ENCODE measurements around the gene OSTM1.

Gene OSTM1

DNA sequence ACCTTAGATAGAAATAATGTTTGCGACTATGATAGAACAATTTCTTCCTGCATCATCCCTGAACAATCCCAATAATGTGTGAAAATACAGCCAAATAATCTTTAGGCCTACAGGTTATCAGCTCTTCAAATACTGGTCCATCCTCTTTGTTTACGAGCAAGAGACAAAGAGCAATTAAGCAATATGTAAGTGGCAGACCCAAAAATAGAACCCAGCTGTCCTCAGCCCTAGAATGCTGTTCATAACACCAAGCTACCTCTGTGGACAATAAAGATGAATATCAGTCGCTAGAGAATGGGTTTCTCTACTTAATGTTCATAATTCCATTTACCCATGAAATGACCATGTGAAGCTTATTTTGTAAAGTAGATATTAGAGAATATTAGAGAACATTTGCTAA, 28.4 kb upstream of the OSTM1 start:
- DNase-seq (ENCODE audit: low read depth in 4 of 4, low spot score in 1 of 4) = no peak

DNA sequence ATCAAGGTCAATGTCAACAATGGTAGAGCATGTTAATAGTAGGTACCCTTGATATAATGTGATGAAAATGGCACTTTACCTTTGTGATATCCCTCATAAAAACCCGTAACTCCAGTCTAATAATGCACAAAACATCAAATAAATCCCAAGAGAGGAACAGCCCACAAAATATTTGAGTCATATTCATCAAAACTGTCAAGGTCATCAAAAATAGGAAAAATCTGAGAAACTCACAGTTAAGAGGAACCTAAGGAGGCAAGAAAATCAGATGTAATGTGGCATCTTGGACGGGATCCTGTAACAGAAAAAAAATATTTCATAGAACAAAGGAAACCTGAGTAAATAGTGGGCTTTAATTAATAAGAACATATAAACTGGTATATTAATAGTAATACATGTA, 25.5 kb upstream of the OSTM1 start:
- no peak for DNase-seq (ENCODE audit: low read depth in 4 of 4, low spot score in 1 of 4)

DNA sequence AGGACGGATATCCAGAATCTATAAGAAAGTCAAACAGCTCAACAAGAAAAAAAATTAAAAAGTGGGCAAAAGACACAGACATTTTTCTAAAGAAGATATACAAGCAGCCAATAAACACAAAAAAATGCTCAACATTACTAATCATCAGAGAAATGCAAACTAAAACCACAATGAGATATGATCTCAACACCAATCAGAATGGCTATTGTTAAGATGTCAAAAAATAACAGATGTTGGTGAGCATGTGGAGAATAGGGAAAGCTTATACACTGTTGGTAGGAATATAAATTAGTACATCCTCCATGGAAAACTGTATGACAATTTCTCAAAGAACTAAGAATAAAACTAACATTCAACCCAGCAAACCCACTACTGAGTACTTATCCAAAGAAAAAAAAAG, 23.3 kb upstream of the OSTM1 start:
- DNase-seq (ENCODE audit: low read depth in 4 of 4, low spot score in 1 of 4) = no peak

DNA sequence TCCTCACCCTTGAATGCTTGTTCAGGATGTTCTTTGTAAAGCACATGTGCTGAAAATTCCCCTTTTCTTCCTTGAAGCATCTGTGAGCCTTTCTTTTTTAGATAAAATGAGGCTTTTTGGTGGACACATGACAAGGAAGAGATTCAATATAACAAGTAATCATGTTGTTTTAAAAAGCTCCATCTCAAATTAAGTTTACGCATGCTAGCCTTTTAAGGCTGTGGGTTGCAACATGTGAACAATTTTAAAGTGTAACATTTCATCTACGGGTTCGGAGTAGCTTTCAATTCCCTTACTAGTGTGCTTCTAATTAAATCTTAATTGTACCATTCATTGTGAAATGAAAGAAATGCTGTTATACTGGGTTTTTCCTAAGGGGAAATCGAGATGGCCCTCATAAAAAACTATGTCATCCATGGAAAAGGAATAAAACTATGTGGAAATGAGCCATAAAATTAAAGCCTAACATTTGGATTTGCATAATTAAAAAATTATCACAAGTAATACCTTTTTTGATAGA, 19.3 kb upstream of the OSTM1 start:
- DNase-seq (ENCODE audit: low read depth in 4 of 4, low spot score in 1 of 4) = no peak

DNA sequence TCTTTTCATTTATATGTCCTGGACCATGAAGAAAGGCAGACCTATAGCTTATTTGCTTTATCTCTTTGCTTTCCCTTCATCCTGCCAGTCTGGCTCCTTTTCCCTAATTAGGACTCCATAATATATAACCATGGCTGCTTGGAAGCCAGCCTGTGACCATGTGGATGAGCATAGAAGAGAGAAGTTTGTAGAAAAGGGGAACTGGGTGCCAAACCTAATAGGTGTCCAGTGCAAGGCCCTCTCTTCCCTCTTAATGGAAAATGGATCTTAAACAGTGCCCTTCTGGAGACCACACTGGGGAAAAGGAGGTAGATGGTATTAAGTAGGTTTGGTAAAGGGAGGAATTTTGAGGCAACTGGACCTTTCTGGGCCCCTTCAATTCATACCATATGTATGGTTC, 16.7 kb upstream of the OSTM1 start:
- no peak for DNase-seq (ENCODE audit: low read depth in 4 of 4, low spot score in 1 of 4)

DNA sequence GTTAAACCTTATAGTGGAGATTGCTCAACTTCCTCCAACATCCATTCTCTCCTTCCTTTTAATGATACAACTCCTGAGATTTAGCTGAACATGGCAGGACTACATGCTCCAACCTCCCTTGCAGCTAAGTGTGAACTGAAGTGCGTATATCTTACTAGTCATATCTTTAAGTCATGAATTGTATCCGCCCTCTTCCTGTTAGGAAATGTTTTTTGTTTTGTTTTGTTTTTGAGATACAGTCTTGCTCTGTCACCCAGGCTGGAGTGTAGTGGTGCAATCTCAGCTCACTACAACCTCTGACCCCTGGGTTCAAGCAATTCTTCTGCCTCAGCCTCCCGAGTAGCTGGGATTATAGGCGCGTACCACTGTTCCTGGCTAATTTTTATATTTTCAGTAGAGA, 8.8 kb upstream of the OSTM1 start:
- DNase-seq (ENCODE audit: low read depth in 4 of 4, low spot score in 1 of 4) = no peak

DNA sequence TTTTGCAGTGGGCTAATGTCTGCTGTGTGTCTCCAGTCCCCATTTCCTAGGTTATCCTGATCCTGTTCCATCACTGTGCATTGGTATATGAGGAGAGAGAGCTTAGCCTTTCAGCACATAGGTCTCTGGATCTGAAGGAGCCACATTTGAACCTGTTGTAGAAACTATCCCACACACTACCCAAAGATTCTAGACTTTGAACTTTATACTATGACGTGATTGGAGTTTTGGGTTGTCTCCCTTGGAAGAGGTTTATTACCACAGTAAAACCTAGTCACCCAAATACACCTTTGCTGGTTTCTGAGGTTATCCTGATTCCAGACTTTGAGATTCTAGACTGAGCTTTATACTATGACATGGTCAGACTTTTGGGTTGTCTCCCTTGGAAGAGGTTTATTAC, 8.0 kb upstream of the OSTM1 start:
- no peak for DNase-seq (ENCODE audit: low read depth in 4 of 4, low spot score in 1 of 4)

DNA sequence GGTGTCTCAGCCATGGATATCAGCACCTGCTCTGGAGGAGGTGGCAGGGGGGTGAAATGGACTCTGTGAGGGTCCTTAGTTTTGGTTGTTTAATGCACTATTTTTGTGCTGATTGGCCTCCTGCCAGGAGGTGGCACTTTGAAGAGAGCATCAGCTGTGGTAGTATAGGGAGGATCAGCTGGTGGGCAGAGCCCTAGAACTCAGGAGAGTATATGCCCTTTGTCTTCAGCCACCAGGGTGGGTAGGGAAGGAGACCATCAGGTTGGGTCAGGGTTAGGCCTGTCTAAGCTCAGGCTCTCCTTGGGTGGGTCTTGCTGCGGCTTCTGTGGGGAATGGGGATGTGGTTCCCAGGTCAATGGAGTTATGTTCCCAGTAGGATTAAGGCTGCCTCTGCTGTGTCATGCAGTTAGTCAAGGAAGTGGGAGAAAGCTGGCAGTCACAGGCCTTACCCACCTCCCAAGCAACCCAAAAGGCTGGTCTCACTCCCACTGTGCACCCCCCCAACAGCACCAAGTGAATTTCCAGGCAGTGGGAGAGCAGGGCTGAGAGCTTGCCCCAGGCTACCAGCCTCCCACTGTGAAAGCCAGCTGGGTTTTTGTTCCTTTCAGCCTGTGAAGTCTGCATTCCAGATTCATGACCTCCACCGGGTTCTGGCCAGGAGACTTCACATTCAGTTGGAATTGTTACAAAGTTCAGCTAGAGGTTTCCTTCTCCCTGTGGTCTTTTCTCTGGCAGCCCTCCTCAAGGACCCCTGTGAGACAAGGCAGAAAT, 5.7 kb upstream of the OSTM1 start:
- DNase-seq (ENCODE audit: low read depth in 4 of 4, low spot score in 1 of 4) = no peak

DNA sequence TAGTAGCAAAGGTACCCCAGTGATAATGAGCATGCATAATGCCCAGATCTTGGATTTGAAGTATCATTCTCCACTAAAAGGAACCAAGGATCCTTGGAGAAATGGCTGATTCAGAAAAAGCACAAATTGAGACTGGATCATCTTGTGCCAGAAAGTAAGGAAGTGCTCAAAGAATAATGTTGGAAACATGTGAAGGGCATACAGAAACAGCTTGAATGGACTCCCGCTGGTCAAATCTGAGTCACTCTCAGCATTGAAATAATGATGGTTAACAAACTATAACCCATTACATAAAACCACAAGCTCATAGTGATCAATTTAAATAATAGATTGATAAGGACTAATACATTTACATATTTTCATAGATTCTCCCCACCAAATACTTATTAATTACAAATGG, 3.6 kb upstream of the OSTM1 start:
- no peak for DNase-seq (ENCODE audit: low read depth in 4 of 4, low spot score in 1 of 4)

DNA sequence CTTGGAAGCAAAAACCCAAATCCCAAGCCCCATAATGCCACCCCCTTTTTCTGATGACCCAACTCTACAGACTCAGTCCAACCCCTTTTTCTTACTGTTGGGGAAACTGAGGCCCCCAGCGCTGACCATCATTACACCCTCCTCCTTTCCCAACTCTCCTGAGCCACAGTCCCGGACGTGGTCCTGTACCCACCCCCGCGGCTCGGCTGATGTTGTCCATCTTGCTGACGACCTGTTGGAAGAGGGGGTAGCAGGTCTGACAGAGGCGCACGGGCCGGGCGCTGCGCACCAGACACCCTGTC, 533 bp downstream of the OSTM1 start:
- DNase-seq (ENCODE audit: low read depth in 4 of 4, low spot score in 1 of 4) = no peak

DNA sequence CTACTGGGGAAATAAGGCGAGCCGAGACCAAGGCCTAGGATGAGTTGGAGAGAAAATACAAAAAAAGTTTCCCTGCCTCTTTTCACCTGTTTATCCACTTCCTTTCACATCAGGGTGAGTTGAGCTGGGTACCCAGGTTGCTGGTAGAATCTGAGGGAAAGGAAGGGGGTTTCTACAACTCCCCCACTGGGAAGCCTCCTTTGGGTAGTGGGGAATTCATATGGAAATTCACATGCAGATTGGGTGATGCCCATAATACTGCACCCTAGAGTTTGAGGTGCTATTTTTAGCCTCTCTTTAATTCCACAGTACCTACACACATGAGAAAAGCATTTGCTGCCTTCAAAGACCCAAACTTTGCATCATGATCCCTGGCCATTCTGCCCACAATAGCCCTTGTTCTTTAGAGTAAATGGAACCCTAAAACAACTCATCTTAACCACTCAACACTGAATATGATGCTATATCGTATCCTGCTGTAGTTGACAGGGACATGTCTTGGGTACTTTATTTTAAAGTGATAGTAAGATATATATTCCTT, 2.7 kb downstream of the OSTM1 start:
- DNase-seq (ENCODE audit: low read depth in 4 of 4, low spot score in 1 of 4) = no peak

DNA sequence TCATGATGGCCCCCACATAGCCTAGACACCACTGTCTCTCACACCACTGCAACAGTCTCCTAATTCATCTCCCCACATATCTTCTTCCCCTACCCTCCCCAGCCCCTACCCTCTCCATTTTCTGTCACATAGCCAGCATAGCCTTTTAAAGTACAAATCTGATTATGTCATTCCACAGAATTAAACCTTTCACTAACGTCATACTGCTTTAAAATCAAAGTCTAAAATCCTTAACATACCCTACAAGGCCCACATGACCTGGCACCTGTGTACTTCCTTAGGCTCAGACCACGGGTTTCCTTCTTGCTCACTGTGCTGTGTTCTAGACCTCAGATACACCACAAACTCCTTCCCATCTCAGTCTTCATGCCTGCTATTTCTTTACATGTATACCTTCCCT, 5.9 kb downstream of the OSTM1 start:
- DNase-seq (ENCODE audit: low read depth in 4 of 4, low spot score in 1 of 4) = no peak

DNA sequence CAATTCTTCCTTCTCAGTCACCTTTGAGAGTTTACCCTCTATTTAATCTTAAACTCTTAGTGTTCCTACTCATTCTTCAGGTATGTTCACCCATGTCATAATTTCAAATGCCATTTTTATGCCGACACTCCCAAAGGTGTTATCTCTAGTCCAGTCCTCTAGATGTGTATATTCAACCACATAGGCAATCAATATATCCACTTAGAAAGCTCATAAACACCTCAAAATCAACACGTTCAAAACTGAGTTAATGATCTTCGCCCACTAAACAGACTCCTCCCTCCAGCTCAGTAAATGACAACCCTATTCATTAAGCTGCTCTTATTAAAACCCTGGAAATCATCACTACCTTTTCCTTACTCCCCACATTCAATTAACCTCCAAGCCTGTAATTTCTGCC, 6.4 kb downstream of the OSTM1 start:
- no peak for DNase-seq (ENCODE audit: low read depth in 4 of 4, low spot score in 1 of 4)

DNA sequence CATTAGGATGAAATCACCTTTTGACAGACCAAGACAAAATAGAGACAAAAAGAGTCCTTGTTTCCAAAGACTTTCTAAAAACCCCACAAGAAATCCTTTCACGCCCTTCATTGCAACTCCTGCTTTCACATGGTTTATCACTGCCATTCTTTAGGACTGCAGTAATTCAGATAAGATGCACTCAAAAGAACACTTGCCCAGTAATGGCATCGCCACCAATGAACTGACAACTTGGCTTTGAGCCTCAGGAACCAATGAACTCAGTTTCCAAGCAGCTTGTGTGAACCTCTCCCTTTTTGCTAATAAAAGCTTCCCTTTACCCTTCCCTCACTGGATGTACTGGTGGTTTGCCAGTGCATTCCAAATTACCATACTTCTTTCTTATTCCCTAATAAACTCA, 21.8 kb downstream of the OSTM1 start:
- DNase-seq (ENCODE audit: low read depth in 4 of 4, low spot score in 1 of 4) = no peak

DNA sequence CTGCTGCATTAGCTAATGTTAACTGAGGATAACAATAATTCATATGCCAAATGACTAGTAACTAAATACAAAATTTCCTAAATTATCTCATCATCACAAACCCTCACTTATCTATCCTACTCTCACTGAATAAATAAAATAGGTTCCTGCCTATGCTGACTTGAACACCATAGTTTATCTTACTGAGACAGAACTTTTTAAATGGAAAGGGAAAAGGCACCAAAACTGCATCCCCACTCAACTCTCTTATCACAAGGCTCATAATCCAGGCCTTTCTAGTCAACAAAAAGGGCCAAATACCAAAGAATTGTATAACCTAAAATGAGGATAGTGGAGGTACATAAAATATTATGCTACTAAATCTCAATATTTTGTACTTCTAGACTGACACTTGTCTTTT, 23.1 kb downstream of the OSTM1 start:
- DNase-seq (ENCODE audit: low read depth in 4 of 4, low spot score in 1 of 4) = no peak

DNA sequence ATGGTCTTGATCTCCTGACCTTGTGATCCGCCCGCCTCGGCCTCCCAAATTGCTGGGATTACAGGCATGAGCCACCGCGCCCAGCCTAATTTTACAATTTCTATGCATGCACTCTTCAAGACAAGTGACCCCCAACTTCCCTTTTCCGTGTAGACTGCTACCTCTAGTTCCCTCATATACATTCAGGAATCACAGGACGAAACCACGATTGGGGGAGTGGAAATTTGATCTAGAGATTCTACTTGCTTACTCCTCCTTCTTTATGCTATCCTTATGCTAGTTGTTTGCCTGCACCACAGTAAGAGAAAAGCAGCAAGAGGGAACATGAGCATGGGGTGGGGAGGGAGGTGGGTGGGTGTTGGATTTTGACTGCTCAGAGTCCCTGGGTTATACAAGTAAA, 34.9 kb downstream of the OSTM1 start:
- no peak for DNase-seq (ENCODE audit: low read depth in 4 of 4, low spot score in 1 of 4)

DNA sequence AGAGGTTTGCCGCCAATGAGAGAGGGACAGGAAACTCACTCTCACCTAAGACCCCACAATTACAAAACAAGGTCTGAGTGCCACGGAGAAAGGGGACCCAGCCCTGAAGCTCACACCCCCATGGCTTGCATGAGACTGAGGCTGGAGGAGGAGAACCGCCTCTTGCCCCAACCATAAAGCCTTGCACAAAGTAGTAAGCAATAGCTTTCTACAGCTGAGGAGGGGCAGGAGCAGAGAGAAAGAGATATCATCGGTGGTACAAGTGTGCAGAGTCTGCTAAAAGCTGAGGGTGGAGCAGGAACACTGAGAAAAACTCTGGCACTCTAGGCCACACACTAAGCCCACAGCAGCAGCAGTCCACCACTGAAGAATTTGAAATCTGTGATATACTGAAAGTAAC, 37.7 kb downstream of the OSTM1 start:
- DNase-seq (ENCODE audit: low read depth in 4 of 4, low spot score in 1 of 4) = no peak

DNA sequence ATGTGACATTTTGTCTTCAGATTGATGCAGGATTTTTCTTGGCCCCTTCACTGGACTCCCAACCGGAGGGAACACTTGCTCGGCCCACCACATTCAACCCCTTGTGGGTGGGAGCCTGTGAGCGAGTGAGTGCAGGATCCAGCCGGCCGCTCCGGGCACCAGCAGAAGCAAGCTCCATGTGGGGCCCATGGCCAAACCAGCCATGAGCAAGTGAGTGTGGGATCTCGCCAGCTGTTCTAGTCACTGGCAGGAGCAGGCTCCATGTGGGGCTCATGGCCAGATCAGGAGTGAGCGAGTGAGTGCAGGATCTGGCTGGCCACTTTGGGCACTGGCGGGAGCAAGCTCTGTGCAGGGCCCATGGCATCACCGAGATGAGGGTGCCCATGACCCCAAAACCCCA, 42.6 kb downstream of the OSTM1 start:
- DNase-seq (ENCODE audit: low read depth in 4 of 4, low spot score in 1 of 4) = no peak

DNA sequence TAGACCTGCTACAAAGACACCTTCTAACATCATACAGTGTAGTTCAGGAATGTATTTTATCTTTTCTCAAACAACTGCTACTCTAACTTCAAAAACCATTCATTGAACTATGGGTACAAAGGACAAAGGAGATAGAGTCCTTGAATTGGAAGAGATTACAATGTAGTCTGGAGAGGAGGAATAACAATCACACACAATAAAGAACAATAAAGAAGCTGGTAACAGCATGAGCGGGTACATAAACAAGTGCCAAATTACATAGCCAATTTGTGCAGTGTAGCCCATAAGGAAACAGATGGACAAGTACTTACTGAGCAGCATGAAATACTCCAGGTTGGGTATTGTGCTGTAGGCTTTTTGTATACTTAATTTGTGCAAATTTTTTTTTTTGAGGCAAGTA, 44.3 kb downstream of the OSTM1 start:
- DNase-seq (ENCODE audit: low read depth in 4 of 4, low spot score in 1 of 4) = no peak

DNA sequence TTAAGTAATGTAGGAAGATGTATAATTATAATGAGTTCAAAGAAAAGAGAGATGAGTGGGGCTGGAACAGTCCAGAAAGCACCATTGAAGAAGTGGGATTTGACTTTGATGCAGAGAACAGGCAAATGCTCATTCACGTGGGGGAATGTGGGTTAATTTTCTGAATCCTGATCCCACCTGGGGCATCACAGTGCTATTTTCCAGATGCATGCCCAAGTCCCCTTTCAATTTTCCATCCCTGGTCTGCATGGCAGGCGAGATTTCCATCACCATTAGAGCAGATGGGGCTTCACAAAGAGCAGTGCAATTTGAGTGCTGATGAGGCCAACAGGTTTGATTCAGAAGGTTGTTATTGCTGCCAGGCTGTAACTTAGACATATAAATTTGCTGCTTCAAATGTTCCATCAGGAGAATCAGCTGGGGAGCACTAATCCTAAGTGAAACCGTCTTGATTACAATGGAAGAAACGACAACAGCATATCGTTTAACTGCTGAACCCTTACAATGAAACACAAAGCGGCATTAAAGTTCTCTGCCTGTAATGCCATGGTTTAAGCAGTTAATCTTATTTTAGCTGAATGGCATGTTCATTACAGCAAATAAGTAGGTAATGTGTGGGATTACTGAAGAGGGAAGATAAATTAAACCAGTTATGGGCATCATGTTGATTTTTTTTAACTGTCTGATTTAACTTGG, 45.2 kb downstream of the OSTM1 start:
- DNase-seq (ENCODE audit: low read depth in 4 of 4, low spot score in 1 of 4) = no peak

DNA sequence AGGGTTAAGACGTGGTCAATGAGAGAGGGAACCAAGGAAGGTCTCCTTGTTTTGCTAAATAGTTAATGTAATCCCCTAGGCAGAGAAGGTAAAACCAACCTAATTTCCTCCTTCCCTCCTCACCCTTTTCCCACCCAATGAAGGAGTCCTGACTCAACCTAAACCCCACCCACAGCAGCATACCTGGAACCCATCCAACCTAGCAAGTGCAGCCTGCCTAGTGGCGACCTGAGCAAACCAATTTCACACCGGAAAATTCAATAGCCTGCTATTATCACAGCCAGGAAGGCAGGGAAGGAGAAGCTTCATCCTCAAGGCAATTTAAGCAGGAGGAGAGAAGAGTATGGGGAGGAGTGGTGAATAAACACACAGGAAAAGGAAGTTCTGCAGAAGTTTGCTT, 46.9 kb downstream of the OSTM1 start:
- no peak for DNase-seq (ENCODE audit: low read depth in 4 of 4, low spot score in 1 of 4)

DNA sequence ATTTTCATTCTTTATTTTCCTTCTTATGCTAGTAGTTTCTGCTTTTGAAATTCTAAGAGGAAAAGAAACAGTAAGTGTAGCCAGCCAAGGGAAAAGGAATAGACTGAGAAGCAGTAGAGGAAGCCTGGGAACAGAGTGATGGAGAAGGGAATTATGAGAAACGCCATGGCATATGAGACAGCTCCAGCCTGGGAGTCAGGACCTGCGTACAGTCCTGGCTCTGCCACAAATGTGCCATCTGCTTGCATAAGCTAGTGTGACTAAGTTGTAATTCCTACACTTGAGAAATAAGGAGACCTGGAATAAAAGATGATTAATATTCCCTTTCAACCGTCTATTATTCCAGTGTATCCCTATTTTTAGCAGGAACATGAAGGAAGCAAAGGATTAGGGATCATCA, 47.5 kb downstream of the OSTM1 start:
- DNase-seq (ENCODE audit: low read depth in 4 of 4, low spot score in 1 of 4) = no peak
